Iris pigment epithelial cell (primary cell): Measurements from ENCODE around the gene PPP1R12B.
"Not testable (repeated sequence)": the region's sequence is repeated elsewhere in the genome, so short reads cannot be mapped to it uniquely, and the experiment has no call there.

ENCODE experiments used
- DNase-seq: peaks from one replicate; pipeline ENCODE4 v3.0.0-alpha.2; 2011; ENCODE audit warnings: low read depth

Gene PPP1R12B

DNA sequence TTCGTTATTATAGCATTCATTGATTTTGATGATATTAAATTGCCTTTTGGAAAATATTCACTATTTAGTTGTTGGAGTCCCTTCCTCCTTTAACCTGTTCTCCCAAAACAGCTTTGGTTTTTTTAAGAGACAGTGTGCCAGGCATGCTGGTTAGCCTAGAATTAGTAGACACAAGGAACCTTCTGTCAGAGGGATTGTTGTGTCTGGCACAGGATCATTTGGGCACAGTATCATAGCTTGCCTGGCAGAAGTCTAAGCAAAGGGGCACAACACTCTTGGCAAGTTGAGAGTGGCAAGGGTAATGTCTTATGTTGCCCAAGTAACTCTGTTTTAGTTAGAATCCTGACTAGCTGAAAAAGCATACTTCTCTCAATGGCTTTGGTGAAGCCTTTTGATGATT lies 49.9 kb downstream of the PPP1R12B start:
- not testable (repeated sequence) for DNase-seq

- not testable (repeated sequence) for DNase-seq
Measured at GRCh38 chr1:202401771-202402170, 53.3 kb downstream of the PPP1R12B start.

- DNase-seq, result not testable (repeated sequence)
Measured at GRCh38 chr1:202403381-202403780, 54.9 kb downstream of the PPP1R12B start.

GRCh38 chr1:202405928-202406327 lies 57.4 kb downstream of the PPP1R12B start:
- DNase-seq, result no peak

DNA sequence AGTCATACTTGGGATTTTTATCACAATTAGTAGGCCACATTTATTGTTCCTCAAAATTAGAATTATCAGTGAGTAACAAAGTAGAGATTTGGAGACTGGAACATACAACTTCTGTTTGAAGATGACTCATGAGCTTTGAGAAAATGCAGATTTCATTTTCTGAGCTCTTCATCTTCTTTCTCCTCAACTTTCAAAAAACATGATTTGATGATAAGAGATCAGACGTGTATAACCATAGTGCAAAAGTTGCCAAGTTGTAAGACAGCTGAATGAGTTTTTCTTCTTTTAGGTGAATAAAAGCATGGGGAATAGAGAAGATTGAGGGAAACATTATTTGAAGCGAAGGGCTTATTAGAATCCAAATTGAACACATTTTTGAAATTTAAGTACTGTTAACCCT lies 58.4 kb downstream of the PPP1R12B start:
- DNase-seq, result not testable (repeated sequence)

DNA sequence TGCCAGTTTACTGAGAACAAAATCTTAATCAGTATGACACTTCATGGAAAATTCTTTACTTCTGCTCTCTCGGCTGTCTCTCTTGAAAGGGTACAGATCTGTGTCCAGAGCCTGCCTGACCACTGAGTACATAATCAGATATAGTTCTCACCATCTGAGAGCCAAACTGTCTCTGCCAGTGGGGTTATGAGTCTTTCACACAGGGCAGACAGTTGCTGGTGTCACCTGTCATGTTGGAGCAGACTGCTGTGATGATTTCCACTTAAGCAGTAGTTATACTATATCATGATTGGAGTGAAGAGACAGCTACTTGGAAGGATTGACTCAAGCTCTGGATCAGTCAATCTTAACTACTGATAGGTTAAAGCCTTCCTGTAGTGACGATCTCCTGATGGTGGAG lies 58.9 kb downstream of the PPP1R12B start:
- not testable (repeated sequence) for DNase-seq

- DNase-seq, result not testable (repeated sequence)
Measured at GRCh38 chr1:202410251-202410650, 61.8 kb downstream of the PPP1R12B start.

- peak; percentile 50 for DNase-seq
Measured at GRCh38 chr1:202410854-202411357, 62.4 kb downstream of the PPP1R12B start.

- no peak for DNase-seq
Measured at GRCh38 chr1:202411422-202411821, 62.9 kb downstream of the PPP1R12B start.

GRCh38 chr1:202412421-202412820 lies 63.9 kb downstream of the PPP1R12B start:
- DNase-seq, result not testable (repeated sequence)

- peak; percentile 36 for DNase-seq
Measured at GRCh38 chr1:202416641-202417040, 68.1 kb downstream of the PPP1R12B start.

GRCh38 chr1:202417141-202417540 lies 68.6 kb downstream of the PPP1R12B start:
- DNase-seq, result peak; percentile 23

DNA sequence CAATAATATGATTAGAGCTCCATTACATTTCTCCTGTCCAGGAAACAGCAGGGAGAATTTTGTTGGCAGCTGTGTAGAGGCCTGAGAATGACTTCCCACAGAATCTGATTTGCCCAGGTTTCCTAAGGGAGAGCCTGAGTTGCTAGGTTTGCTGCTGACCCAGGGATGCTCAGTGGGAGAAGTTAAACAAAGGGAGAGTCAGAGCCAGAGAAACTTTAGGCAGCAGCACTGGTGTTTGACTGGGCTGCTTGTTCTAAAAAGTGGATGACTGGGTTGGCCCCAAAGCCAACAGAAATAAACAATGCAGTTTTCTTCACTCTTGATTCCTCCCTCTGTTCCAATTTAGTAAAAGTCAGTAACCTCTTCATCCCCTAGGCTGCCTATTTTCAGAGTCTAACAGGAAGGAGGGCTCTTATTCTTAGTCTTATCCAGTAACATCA lies 69.3 kb downstream of the PPP1R12B start:
- peak; percentile 16 for DNase-seq

- not testable (repeated sequence) for DNase-seq
Measured at GRCh38 chr1:202419731-202420130, 71.2 kb downstream of the PPP1R12B start.

GRCh38 chr1:202420422-202421094 lies 72.1 kb downstream of the PPP1R12B start:
- not testable (repeated sequence) for DNase-seq

DNA sequence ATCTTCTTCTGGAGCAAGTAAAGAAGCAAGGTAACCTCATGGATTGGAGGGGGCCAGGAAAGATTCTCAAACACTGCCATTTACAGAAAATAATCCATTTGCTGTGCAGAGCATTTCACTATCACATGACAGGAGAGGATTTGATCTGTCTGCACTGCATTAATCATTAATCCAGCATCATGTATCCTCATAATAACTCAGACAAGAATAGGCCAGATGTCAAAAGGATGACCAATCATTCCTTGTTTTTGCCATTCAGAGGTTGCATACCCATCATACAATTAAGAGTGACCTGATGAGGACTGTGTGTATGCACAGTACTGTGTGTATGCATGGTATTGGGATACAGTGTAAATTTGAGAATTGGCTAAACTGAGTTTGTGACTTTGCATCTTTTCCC lies 74.2 kb downstream of the PPP1R12B start:
- not testable (repeated sequence) for DNase-seq

GRCh38 chr1:202424260-202424659 lies 75.8 kb downstream of the PPP1R12B start:
- DNase-seq, result not testable (repeated sequence)

GRCh38 chr1:202430111-202430510 lies 81.6 kb downstream of the PPP1R12B start:
- not testable (repeated sequence) for DNase-seq

DNA sequence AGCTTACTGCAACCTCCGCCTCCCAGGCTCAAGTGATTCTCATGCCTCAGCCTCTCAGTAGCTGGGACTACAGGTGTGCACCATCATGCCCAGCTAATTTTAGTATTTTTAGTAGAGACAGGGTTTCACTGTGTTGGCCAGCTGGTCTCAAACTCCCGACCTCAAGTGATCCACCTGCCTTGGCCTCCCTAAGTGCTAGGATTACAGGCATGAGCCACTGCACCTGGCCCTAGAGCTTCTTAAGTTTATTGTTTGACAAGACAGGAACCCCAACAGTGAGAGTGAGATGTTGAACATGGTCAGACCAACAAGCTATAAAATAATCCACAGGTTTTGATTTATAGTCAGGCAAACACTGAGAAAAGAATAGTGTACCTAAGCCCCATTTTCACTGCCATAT lies 83.8 kb downstream of the PPP1R12B start:
- not testable (repeated sequence) for DNase-seq

GRCh38 chr1:202433155-202434043 lies 84.9 kb downstream of the PPP1R12B start:
- DNase-seq, result no peak

GRCh38 chr1:202434059-202434458 lies 85.6 kb downstream of the PPP1R12B start:
- no peak for DNase-seq

DNA sequence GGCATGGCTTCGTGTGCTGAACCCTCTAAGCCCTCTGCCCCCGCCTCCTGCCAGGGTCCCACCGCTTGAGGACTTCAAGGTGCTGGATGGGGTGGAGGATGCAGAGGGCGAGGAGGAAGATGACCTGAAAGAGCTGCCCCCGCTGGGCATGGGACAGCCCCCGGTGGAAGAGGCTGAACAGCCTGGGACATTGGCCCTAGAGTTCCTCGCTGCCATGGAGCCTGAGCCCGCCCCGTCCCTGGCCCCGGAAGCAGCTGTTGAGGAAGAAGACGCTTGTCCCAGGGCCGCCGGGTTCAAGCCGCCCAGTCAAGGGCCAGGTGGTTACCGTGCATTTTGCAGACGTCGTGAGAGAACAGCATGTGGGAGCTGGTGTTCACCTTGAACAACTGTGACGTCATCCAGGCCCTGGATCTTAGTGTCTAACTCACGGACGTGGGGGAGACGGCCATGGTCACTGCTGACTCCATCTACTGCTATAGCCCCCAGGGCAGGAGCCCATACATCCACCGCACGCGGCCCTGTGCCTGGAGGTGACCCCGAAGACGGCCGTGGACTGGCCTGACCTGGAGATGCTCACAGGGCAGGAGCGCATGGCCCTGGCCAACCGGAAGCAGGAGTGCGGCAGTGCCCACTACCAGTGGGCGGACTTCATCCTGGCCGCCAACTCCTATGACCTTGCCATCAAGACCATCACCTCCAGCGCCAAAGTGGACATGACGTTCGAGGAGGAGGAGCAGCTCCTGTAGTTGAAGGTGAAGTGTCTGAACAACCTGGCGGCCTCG lies 90.1 kb downstream of the PPP1R12B start:
- DNase-seq, result no peak
